Lung microvascular endothelial cell (primary cell): ENCODE data around the gene TPPP2. TPM values are rescaled to one million over a fixed set of nuclear protein-coding genes. Genes with fewer than 3 reads are reported as not detected.
A peak's percentile ranks its signal among the peaks of the same experiment; 100 is the strongest.

Experiments
- DNase-seq, 2 donors: peaks; one replicate each; pipeline versions ENCODE4 v3.0.0 to v3.0.0-alpha.2; 2010; ENCODE audit warnings: low read depth in 2 of 2
- total RNA-seq: library from RNA; depleted of rRNA; stranded (reverse); fragments of >200 nt; gene quantifications from 2 replicates; pipeline ENCODE4 v1.2.1, GENCODE V29; 2014

TPPP2 gene
- total RNA-seq, 1 donor from 2014 or later: not detected

DNA sequence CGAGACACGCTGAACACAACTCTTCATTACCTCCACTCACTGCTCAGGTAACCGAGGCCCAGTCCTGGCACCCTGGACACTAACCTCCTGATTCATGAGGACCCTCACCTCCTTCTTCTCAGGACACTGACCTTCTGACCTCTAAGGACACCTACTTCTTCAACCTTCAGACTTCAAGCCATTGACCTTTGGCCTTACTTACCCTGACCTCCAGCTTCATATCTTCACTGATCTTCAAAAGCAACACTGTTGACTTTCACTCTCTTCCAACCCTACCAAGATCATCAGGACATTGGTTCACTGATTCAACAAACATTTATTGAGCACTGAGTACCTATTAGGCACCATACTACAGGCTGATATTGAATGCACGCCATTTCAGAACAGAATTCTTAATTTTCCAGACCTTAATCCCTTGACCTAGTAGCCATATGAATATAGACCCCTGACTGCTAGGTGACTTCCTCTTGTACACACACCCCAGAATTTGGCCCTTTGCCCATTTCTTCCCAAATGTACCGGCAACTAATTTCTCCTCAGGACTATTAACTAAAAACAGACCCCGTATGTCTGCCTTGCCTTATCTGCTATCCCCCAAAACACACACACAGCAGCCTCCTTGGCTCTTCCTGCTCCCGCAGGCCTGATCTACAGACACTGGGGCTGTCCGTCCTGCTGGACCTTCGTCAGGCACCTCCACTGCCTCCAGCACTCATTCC, 45.9 kb downstream of the TPPP2 start:
- no peak for DNase-seq

DNA sequence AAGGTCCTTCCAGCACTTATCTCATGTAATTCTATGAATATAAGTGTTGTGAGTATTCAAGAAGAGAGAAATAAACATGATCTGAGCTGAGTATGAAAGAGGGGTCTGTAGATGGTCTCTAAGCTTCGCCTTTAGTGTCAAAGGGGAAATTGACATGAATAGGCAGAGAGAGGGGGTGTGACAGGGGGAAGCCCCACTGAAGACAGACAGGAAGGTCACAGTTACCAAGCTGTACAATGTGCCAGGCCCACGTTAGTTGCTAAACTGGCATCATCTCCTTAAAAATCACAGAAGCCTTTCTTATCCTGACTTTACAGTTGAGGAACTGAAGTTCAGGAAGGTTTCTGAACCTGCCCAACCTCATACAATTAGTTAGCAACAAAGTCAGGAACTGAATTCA, 47.7 kb downstream of the TPPP2 start:
- DNase-seq: no peak

DNA sequence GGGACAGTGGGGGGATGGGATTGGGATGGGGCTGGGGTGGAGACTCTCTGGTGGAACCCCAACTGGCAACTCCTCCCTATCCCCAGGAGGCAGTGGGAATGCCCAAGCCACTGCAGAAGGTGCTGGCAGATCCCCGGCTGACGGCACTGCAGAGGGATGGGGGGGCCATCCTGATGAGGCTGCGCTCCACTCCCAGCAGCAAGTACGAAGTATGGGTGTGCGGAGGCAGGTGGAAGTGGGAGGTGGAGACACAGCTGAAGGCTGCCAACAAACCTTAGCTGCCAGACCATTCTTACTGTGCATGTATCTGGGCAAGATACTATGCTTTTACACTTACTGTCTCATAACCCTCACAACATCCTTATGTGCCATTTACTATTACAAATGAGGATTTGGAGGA, 48.3 kb downstream of the TPPP2 start:
- no peak for DNase-seq

DNA sequence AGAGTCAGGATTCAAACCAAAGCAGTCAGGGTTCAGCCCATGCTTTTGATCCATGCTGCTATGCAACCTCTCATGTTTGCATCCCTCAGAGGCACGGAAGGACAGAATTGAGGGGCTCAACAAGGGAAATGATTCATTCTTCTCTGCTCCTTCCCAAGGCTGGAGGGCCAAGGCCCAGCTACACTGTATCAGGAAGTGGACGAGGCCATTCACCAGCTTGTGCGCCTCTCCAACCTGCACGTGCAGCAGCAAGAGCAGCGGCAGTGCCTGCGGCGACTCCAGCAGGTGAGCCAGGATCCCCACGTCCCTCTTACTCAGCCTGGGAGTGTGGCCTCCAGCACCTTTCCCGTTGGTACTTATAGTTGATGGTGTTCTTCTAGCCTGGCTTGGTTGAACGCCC, 48.7 kb downstream of the TPPP2 start:
- peak in 1 of 2 donors; percentile 83 for DNase-seq

DNA sequence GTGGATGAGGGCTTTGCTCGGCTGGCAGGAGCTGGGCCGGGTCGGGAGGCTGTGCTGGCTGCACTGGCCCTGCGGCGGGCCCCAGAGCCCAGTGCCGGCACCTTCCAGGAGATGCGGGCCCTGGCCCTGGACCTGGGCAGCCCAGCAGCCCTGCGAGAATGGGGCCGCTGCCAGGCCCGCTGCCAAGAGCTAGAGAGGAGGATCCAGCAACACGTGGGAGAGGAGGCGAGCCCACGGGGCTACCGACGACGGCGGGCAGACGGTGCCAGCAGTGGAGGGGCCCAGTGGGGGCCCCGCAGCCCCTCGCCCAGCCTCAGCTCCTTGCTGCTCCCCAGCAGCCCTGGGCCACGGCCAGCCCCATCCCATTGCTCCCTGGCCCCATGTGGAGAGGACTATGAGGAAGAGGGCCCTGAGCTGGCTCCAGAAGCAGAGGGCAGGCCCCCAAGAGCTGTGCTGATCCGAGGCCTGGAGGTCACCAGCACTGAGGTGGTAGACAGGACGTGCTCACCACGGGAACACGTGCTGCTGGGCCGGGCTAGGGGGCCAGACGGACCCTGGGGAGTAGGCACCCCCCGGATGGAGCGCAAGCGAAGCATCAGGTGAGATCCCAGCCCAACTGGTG, 51.6 kb downstream of the TPPP2 start:
- no peak for DNase-seq

Other genes starting within 250 kb of the TPPP2 start
- gene RNASE6, start 248.9 kb upstream of the TPPP2 start, total RNA-seq: not detected in 2 replicates
- gene RNASE1, start 227.4 kb upstream of the TPPP2 start, total RNA-seq: 4.6 and 14.6 TPM in 2 replicates
- gene RNASE3, start 138.8 kb upstream of the TPPP2 start, total RNA-seq: not detected in 2 replicates
- not detected in 2 replicates for gene RNASE2, start 74.7 kb upstream of the TPPP2 start, total RNA-seq
- 13.1 and 19.0 TPM in 2 replicates for gene METTL17, start 40.2 kb upstream of the TPPP2 start, total RNA-seq
- not detected in 2 replicates for gene SLC39A2, start 30.9 kb upstream of the TPPP2 start, total RNA-seq
- gene NDRG2, start 5.2 kb upstream of the TPPP2 start, total RNA-seq: 0.65 and 3.6 TPM in 2 replicates
- not detected in 2 replicates for gene RNASE13, start 4.6 kb downstream of the TPPP2 start, total RNA-seq
- not detected in 2 replicates for gene RNASE7, start 12.1 kb downstream of the TPPP2 start, total RNA-seq
- not detected in 2 replicates for gene RNASE8, start 27.6 kb downstream of the TPPP2 start, total RNA-seq
- gene ARHGEF40, start 40.1 kb downstream of the TPPP2 start, total RNA-seq: 4.8 and 5.8 TPM in 2 replicates
- gene ZNF219, start 68.4 kb downstream of the TPPP2 start, total RNA-seq: 2.0 and 2.4 TPM in 2 replicates
- gene TMEM253, start 70.8 kb downstream of the TPPP2 start, total RNA-seq: not detected in 2 replicates
- gene OR5AU1, start 125.8 kb downstream of the TPPP2 start, total RNA-seq: not detected in 2 replicates
- gene HNRNPC, start 239.2 kb downstream of the TPPP2 start, total RNA-seq: 570 and 584 TPM in 2 replicates
- 0.20 and 0.22 TPM in 2 replicates for gene RPGRIP1, start 249.9 kb downstream of the TPPP2 start, total RNA-seq